Epithelial cell of alveolus of lung (primary cell): Measurements from ENCODE around the gene CFC1. TPM values are rescaled to one million over a fixed set of nuclear protein-coding genes. Genes with fewer than 3 reads are reported as not detected.

Experiments
- total RNA-seq: library from RNA; depleted of rRNA; stranded (reverse); fragments of >200 nt; gene quantifications from 2 replicates; pipeline ENCODE4 v1.2.1, GENCODE V29; 2015

CFC1 gene
- not detected in 2 replicates for total RNA-seq

GRCh38 chr2:130599393-130599792, at the start of gene CFC1:
TSS of gene CFC1 (minus strand) at chr2:130599575. CDS start at chr2:130599287, 288 bp downstream.

GRCh38 chr2:130611140-130611539, 11.8 kb upstream of the CFC1 start, which contains the start of gene POTEJ:
TSS of gene POTEJ (plus strand) at chr2:130611440. CDS start at chr2:130611533, 93 bp downstream.

Other genes with a start within 250 kb of the CFC1 start
- 14.1 and 22.9 TPM in 2 replicates for gene PTPN18, start 243.5 kb downstream of the CFC1 start, total RNA-seq
- not detected in 2 replicates for gene POTEI, start 90.2 kb downstream of the CFC1 start, total RNA-seq
- not detected in 2 replicates for gene CFC1B, start 78.4 kb downstream of the CFC1 start, total RNA-seq
- not detected in 2 replicates for gene POTEJ, start 11.9 kb upstream of the CFC1 start, total RNA-seq
- gene GPR148, start 129.5 kb upstream of the CFC1 start, total RNA-seq = not detected in 2 replicates
- not detected in 2 replicates for gene AMER3, start 156.0 kb upstream of the CFC1 start, total RNA-seq
- 2.3 and 7.4 TPM in 2 replicates for gene ARHGEF4, start 237.3 kb upstream of the CFC1 start, total RNA-seq